ENCODE data around the gene RIIAD1. TPM values are rescaled to one million over a fixed set of nuclear protein-coding genes. Genes with fewer than 3 reads are reported as not detected.
"Not testable (repeated sequence)": the region's sequence is repeated elsewhere in the genome, so short reads cannot be mapped to it uniquely, and the experiment has no call there.

RIIAD1 gene
- total RNA-seq, 1 experiment from 2014 or later, result not detected

GRCh38 chr1:151680826-151681225, 40.5 kb upstream of the RIIAD1 start:
- H3K9ac ChIP-seq (ENCODE audit: low read length), result peak overlapping the region; percentile 28
- no peaks in the 10 kb centered on the region for H3K9me3 ChIP-seq (ENCODE audit: low read length)
- no peaks in the 10 kb centered on the region for H4K20me1 ChIP-seq (ENCODE audit: low read length)
- H3K4me1 ChIP-seq (ENCODE audit: insufficient read depth, low read length), result peaks cover 32% of the 10 kb centered on the region
- H3K9me2 ChIP-seq (replicated peaks; ENCODE audit: low read length), result no peaks in the 10 kb centered on the region
- no TSS peak for BruUV-seq (replicated peaks)
- peak overlapping the region; percentile 36 for H3K4me3 ChIP-seq (ENCODE audit: low read length)
- no peak for TF ChIP-seq EZH2 (IDR thresholded peaks at IDR 0.05; ENCODE audit: low read length, unreplicated experiment)
- no peak for TF ChIP-seq CTCF (conservative IDR thresholded peaks at IDR 0.05; ENCODE audit: low read depth, low read length)
- TF ChIP-seq EZH2phosphoT487 (IDR thresholded peaks at IDR 0.05; ENCODE audit: borderline replicate concordance, low read length), result no peak
- H3K36me3 ChIP-seq (ENCODE audit: low read depth, low read length), result no peaks in the 10 kb centered on the region
- no peaks in the 10 kb centered on the region for H3F3A ChIP-seq (ENCODE audit: low read length, unreplicated experiment)
- DNase-seq, result peak; percentile 96
- H3K79me2 ChIP-seq (ENCODE audit: low read length), result no peaks in the 10 kb centered on the region
- H2AFZ ChIP-seq (ENCODE audit: low read length), result peak overlapping the region; percentile 28; the same call in 1 of the 2 replicates
- peak; percentile 99 for ATAC-seq
- POLR2A ChIA-PET (ENCODE audit: unreplicated experiment), result interaction anchor here (0.5 to 1.0 kb wide), 7 partner anchors 24 to 399 kb away, joined by 3 to 13 read pairs (median 4); partner anchors contain the start of gene ZNF687
- H3K27me3 ChIP-seq (ENCODE audit: low read length), result no peaks in the 10 kb centered on the region
- H3K4me2 ChIP-seq (ENCODE audit: low read length), result peak overlapping the region; percentile 78
- CTCF ChIA-PET, result interaction anchor here (0.5 to 0.9 kb wide), 3 partner anchors 54 to 581 kb away, joined by 4 read pairs; no protein-coding TSS in a partner anchor
- intact Hi-C loops (cut with micrococcal nuclease), result loop anchor here (1.0 to 5.0 kb wide), 2 partner anchors 65 to 134 kb away; no protein-coding TSS in a partner anchor
- H3K27ac ChIP-seq (ENCODE audit: low read length), result peak overlapping the region; percentile 84

DNA sequence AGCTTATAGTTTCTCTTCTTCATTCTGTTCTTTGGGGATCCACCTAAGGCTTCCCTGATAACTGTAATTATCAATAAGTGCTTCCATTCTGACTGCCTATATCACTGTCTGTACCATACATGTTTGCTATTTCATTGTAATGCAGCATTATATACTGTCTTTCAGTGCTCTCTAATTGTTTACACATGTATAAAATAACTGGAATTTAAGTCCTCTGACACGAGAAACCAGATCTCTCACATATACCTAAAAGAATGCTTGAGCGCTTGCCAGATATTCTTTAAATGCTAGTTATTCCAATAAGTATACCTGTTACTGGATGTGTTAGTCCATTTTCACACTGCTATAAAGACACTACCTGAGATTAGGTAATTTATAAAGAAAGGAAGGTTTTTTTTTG, 39.4 kb upstream of the RIIAD1 start:
- intact Hi-C loops (cut with micrococcal nuclease), result loop anchor here (5.0 kb wide), 1 partner anchor 135 kb away; no protein-coding TSS in a partner anchor
- Histone ChIP-seq H4K20me1 (ENCODE audit: low read length) (no peaks in the 10 kb centered on the region), H3K27me3 (ENCODE audit: low read length) (no peaks in the 10 kb centered on the region), H3K27ac (ENCODE audit: low read length) (peak overlapping the region; percentile 84; the same call in 1 of the 2 replicates), H3K36me3 (ENCODE audit: low read depth, low read length) (no peaks in the 10 kb centered on the region), H3F3A (ENCODE audit: low read length, unreplicated experiment) (no peaks in the 10 kb centered on the region), H3K9me2 (replicated peaks; ENCODE audit: low read length) (no peaks in the 10 kb centered on the region), H3K9ac (ENCODE audit: low read length) (no peak overlapping the region), H3K79me2 (ENCODE audit: low read length) (no peaks in the 10 kb centered on the region), H3K4me1 (ENCODE audit: insufficient read depth, low read length) (peaks cover 32% of the 10 kb centered on the region), H3K4me2 (ENCODE audit: low read length) (peak overlapping the region; percentile 0), H2AFZ (ENCODE audit: low read length) (no peak overlapping the region), H3K4me3 (ENCODE audit: low read length) (no peak overlapping the region), H3K9me3 (ENCODE audit: low read length) (no peaks in the 10 kb centered on the region)
- TF ChIP-seq EZH2phosphoT487 (IDR thresholded peaks at IDR 0.05; ENCODE audit: borderline replicate concordance, low read length) (no peak), EZH2 (IDR thresholded peaks at IDR 0.05; ENCODE audit: low read length, unreplicated experiment) (no peak), CTCF (conservative IDR thresholded peaks at IDR 0.05; ENCODE audit: low read depth, low read length) (no peak)
- peak; percentile 43 for DNase-seq
- no TSS peak for BruUV-seq (replicated peaks)
- ATAC-seq, result no peak
- CTCF ChIA-PET, result interaction anchor here (0.8 kb wide), 1 partner anchor 11 kb away, joined by 5 read pairs; no protein-coding TSS in a partner anchor
- POLR2A ChIA-PET (ENCODE audit: unreplicated experiment), result no interaction called here

- DNase-seq; H3F3A ChIP-seq (ENCODE audit: low read length, unreplicated experiment); H3K27me3 ChIP-seq (ENCODE audit: low read length); H3K36me3 ChIP-seq (ENCODE audit: low read depth, low read length); POLR2A ChIA-PET (ENCODE audit: unreplicated experiment); ATAC-seq; H4K20me1 ChIP-seq (ENCODE audit: low read length); H3K9me3 ChIP-seq (ENCODE audit: low read length); H3K27ac ChIP-seq (ENCODE audit: low read length); CTCF ChIA-PET; H3K4me3 ChIP-seq (ENCODE audit: low read length); H3K4me2 ChIP-seq (ENCODE audit: low read length); H3K79me2 ChIP-seq (ENCODE audit: low read length); H3K9me2 ChIP-seq (replicated peaks; ENCODE audit: low read length); H2AFZ ChIP-seq (ENCODE audit: low read length); H3K9ac ChIP-seq (ENCODE audit: low read length); BruUV-seq (replicated peaks): not testable (repeated sequence)
- H3K4me1 ChIP-seq (ENCODE audit: insufficient read depth, low read length), result peaks cover 32% of the 10 kb centered on the region
- intact Hi-C loops (cut with micrococcal nuclease), result loop anchor here (5.0 kb wide), 1 partner anchor 136 kb away; no protein-coding TSS in a partner anchor
Observed at GRCh38 chr1:151682901-151683300, 38.4 kb upstream of the RIIAD1 start.

All from PC-3 (cell line).